Upper lobe of left lung (tissue), 4 donors: Measurements from ENCODE around the gene OR5M10.
"Not testable (repeated sequence)": the region's sequence is repeated elsewhere in the genome, so short reads cannot be mapped to it uniquely, and the experiment has no call there.

Experiments used
- EP300 ChIP-seq, 4 donors: sonication (generic); formaldehyde crosslinking; IDR thresholded peaks; one replicate each; pipeline ENCODE4 v1.5.1; 2017; ENCODE audit warnings: antibody characterized with exemption in 4 of 4, control low read depth in 2 of 4
- POLR2A ChIP-seq, 4 donors: fragments of 450-650 bp; IDR thresholded peaks; one replicate each; pipeline ENCODE4 v1.5.1; 2016 to 2017; ENCODE audit warnings: antibody characterized with exemption in 4 of 4, mild to moderate bottlenecking in 2 of 4
- TF ChIP-seq, protein P1 (sequence below), 6 experiments: fragments of 450-650 bp in 4 of 6; fragments of 200-600 bp in 2 of 6; sonication (generic) in 2 of 6; IDR thresholded peaks; one replicate each; pipeline ENCODE4 v1.5.1; 2016 to 2019; ENCODE audit warnings: antibody characterized with exemption in 6 of 6

DNA sequence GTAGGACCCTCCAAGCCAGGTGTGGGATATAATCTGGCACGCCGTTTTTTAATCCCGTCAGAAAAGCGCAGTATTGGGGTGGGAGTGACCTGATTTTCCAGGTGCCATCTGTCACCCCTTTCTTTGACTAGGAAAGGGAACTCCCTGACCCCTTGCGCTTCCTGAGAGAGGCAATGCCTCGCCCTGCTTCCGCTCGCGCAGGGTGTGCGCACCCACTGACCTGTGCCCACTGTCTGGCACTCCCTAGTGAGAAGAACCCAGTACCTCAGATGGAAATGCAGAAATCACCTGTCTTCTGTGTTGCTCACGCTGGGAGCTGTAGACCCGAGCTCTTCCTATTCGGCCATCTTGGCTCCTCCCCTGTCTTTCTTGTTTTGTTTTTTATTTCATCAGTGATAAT lies 22.8 kb downstream of the OR5M10 start:
- TF ChIP-seq, protein P1, sequence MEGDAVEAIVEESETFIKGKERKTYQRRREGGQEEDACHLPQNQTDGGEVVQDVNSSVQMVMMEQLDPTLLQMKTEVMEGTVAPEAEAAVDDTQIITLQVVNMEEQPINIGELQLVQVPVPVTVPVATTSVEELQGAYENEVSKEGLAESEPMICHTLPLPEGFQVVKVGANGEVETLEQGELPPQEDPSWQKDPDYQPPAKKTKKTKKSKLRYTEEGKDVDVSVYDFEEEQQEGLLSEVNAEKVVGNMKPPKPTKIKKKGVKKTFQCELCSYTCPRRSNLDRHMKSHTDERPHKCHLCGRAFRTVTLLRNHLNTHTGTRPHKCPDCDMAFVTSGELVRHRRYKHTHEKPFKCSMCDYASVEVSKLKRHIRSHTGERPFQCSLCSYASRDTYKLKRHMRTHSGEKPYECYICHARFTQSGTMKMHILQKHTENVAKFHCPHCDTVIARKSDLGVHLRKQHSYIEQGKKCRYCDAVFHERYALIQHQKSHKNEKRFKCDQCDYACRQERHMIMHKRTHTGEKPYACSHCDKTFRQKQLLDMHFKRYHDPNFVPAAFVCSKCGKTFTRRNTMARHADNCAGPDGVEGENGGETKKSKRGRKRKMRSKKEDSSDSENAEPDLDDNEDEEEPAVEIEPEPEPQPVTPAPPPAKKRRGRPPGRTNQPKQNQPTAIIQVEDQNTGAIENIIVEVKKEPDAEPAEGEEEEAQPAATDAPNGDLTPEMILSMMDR (IDR thresholded peaks at IDR 0.05): not testable (repeated sequence)
- not testable (repeated sequence) for TF ChIP-seq POLR2A, EP300 (IDR thresholded peaks at IDR 0.05)
